GM12874 (cell line): Measurements from ENCODE around the gene UNCX.

Experiments used
- TF ChIP-seq, protein P1 (sequence below): IDR thresholded peaks from 2 replicates; pipeline ENCODE4 v1.5.1; 2011; ENCODE audit warnings: low read depth, mild to moderate bottlenecking, control low read depth, low read length, moderate library complexity; ENCODE audit not compliant: insufficient read depth

Gene UNCX

DNA sequence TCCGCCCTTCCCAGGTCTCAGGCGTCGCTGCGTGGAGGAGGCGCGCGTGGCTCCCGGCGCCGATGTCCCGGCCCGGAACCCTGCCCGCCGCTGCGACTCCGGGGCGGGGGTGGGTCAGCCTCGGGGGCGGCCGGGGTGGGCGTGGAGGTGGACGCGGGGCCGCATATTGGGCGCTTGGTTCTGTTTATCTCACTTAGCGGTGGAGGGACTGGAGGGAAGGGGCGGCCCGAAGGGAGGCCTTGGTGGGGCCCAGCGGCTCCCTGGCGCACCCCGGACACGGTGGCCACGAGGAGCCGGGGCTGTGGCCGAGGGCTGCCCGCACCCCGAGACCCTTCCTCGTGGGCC is 8.6 kb downstream of the UNCX start:
- TF ChIP-seq, protein P1, sequence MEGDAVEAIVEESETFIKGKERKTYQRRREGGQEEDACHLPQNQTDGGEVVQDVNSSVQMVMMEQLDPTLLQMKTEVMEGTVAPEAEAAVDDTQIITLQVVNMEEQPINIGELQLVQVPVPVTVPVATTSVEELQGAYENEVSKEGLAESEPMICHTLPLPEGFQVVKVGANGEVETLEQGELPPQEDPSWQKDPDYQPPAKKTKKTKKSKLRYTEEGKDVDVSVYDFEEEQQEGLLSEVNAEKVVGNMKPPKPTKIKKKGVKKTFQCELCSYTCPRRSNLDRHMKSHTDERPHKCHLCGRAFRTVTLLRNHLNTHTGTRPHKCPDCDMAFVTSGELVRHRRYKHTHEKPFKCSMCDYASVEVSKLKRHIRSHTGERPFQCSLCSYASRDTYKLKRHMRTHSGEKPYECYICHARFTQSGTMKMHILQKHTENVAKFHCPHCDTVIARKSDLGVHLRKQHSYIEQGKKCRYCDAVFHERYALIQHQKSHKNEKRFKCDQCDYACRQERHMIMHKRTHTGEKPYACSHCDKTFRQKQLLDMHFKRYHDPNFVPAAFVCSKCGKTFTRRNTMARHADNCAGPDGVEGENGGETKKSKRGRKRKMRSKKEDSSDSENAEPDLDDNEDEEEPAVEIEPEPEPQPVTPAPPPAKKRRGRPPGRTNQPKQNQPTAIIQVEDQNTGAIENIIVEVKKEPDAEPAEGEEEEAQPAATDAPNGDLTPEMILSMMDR = no peak

DNA sequence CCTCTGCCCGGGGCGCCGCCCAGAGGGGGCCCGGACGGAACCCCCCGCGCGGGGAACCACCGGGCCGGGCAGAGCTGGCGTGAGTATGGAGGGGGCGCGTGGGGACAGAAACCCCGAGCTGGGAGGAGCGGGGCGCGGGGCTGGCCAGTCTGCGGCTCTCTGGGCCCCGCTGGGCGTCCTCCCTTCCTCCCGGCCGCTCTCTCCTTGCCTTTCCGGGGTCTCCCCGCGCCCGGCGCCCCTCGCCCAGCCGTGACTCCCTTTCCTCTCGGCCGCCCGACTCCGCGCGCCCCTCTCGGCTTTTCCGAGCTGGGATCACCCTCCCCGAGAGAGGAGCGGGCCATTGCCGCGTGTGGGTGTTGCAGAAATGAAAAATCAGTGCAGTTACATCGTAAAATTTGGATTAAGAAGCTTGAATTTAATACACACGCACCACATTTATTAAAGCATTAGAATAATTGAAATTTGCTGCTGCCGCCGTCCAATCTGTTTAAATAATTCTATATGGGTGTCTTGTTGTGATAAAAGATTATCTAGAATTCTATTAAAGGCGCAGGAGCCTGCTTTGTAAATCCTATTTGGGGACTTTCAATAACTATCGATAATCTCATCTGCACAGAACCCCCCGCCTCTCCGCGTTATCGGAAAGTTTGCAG is 9.1 kb downstream of the UNCX start:
- TF ChIP-seq, protein P1 = no peak

DNA sequence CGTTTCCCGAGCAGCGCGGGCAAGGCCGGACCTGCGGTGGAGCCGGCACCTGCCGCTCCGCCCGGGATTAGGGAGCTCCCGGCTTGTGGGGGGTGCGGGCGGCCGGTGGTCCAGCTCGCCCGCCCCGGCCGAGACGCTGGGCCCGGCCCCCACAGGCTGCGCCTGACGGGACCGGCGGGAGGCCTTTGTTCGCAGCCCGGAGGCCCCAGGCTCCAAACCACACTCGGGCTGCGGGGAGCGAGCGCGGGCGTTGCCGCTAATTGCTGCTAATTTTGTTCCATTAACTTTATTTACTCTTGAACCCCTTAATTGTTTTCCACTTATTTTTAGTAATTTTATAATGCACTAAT is 9.6 kb downstream of the UNCX start:
- TF ChIP-seq, protein P1 = no peak

DNA sequence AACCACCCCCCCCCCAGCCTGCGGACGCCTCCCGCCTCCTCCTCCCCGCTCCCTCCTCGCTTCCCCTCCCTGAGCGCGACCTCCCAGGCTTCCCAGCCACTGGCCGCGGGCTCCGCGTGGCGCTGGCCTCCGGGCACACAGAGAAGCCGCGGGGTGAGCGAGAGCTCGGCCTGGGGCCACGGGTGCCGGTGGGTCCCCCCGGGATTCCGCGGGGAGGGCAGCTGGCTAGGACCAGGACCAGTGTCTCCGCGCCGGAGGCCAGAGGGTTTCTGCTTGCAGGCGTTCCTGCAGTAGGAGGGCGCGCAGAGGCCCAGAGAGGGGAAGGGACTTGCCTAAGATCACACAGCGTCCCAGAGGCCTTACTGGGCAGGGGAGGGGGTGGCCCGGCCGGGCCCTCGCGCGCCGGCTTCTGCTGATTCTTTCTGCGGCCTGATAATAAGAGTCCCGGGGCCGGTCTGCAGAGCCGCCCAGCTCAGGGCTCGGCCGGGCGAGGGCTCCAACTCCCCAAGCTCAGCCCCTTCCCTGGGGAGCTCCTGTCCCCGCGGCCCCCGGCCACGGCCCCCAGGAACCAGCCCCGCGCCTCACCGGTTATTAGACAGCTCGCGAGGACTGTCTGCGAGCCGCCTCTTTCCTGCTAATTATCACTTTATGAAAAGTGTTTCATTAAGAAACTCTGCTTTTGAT is 10.1 kb downstream of the UNCX start:
- TF ChIP-seq, protein P1 = no peak

DNA sequence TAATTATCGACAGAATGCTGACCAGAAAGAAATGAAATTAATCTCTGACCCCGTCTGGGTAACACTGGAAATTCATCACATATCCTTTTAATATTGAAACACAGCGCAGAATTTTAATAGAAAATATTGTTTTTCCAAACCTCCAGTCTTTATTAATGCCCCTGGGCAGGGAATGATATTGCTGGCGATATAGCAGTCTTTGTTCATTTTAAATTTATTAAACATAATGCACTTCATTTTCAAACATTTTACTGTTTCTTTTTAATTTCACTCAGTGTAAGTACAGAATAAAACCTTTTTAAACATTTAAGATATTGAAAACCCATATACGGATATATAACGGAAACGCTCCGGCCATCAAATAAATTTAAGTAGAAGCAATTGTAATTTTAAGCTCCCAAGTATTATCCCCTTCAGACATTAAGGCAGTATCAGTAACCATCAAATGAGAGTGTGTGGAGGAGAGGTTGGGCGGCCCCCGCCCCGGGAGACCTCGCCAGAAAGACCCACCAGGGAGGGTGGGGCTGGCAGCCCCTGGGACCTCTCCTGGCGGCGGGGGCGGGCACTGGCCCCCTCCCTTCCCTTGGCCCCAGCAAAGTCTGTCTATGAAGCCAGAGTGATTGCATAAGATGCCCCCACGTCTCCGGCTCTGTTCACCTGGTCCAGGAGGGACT is 10.8 kb downstream of the UNCX start:
- TF ChIP-seq, protein P1 = no peak

DNA sequence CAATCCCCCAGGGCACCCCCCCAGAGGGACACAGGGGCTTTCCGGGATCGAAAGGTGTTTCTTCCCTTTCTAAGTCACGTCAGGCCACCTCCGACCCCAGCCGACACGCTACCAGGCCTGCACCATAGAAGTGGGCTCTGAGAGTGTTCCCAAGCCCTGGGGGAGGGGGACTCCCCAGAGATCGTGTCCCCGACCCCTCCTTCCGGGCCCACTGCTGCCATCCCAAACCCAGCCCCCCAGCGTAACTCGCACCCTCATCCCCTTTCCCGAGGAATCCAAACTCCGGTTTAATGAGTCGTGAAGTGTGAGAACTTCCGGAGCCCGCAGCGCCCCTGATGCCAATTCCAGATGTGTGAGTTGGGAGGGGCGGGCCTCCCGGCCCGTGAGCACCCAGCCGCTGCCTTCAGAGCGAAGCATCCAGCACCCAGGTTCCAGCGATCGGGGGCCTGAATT is 11.3 kb downstream of the UNCX start:
- TF ChIP-seq, protein P1 = no peak

DNA sequence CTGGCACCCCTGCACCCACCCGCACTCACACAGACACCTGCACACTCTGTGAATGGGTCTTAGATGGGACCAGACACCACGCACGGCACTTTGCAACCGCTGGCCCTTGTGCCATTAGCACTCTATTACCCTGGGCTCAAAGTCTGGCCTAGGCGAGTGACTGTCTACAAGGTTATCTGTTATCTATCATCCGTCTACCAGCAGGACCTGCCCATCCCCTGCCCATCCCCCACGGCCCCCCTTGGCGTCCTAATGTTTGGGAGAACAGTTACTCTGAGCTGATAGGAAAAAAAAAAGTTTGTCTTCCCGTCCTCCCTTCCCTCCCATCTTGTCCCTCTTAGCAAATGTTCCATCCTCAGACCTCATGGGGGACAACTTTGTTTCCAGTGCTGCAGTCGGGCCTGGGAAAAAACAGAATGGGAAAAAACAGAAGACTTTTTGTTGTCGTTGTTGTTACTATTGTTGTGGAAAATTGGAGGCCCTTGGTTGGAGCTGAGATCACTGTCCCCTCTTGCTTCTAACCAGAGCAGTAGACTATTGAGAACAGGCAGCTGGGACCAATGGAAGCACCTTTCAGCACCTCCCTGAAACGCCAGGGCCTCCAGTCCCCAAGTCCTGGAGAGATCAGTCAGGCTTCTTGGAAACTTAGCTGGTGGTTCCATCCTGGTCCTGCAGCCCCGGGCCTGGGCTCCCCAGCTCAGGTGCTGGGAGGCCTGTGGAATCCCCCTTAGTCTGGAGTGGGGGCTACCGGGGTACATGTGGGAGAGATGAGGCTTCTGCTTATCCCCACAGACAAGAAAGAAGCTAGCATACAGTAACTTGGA is 12.2 kb downstream of the UNCX start:
- TF ChIP-seq, protein P1 = no peak
